ENCODE results near the gene ACKR3. TPM values are rescaled to one million over a fixed set of nuclear protein-coding genes. Genes with fewer than 3 reads are reported as not detected.
A peak's percentile ranks its signal among the peaks of the same experiment; 100 is the strongest.

The ACKR3 gene
- total RNA-seq, 1 donor from 2014 or later: 17.9 TPM

DNA sequence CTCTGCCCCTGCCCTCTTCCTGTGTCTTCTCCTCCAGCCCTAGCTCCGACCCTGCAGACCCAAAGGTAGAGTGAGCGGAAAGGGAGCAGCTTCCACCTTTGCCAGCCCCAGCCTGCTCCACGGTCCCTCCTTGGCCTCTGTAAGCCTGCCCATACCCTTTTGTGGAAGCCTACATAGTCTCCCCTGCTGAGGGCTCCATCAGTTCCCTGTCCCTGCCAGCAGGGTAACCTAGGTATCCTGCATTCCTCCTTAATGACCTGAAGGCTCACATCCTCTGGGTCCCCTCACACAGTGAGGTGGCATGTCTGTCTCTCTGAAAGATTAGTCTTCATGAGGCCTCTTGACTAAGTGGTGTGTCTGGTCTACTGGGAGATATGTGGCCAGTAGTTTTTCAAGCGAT is 20.5 kb upstream of the ACKR3 start:
- DNase-seq (ENCODE audit: low read depth in 2 of 2): no peak

- DNase-seq (ENCODE audit: low read depth in 2 of 2): no peak
Measured at GRCh38 chr2:236550290-236550689, 19.3 kb upstream of the ACKR3 start.

DNA sequence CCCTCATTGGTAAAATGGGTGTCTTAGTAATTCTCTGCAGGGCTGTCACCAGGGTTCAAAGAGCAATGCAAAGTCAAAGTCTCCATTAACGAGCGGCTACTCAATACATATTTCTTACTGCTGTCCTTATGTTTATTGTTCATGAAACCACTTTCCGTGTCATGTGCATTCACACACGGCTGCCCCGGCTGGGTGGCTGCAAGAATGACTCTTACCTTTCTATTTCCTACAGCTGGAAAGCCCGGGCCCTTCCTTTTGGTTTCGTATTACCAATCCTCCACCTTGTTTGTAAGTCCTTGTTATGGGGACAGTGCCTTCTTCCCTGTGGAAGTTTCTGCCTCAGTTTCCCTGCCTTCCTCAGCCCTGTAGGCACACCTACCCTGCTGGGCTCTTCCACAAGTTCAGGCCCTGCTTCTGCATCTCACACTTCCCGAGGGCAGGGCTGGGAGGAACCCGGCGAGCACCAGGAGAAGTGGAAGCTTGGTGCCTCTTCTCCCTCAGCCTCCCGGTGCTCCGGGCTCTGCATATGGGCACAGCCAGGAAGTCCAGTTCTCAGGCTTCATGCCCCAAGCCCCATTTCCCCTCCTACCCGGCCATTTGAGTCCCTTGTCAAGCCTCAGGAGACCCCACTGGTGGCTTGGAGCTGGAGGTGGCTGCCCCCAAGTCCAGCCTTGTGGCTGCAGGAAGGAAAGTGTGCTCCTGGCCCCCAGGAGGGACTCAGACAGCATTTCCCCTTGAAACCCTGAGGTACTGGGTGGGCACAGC is 18.7 kb upstream of the ACKR3 start:
- no peak for DNase-seq (ENCODE audit: low read depth in 2 of 2)

DNA sequence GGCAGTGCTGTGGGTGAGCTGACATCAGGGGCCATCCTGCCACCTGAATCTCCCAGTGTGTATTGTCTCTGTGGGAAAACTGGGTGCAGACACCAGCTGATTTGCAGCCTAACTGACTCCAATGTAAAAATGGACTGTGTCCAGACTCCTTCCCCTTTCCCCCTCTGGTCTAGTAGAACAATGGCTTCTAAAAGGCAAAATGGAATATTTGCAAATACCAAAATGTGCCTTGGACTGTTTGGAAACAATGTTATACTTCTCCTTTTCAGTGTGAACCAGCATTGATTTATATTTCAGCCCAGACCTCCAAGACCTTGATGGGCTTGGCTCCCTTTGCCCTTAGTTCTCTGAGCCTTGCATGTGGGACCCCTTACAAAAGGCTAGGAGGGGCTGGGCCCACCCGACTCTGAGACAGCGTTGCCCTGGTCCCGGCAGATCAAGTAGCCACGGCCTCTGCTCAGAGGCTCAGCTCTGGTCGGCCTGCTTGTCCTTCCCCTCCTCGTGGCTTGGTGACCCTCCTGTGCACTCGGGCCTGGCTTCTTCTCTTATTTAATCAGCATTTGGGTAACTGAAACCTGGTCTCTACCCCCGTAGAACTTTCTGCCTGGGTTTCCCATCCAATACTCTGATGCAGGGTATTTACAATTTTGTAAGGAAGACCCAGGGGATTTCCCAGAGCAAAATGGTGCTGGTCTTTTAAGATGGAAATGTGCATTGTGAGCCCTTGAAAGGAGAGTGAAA is 18.0 kb upstream of the ACKR3 start:
- no peak for DNase-seq (ENCODE audit: low read depth in 2 of 2)

DNA sequence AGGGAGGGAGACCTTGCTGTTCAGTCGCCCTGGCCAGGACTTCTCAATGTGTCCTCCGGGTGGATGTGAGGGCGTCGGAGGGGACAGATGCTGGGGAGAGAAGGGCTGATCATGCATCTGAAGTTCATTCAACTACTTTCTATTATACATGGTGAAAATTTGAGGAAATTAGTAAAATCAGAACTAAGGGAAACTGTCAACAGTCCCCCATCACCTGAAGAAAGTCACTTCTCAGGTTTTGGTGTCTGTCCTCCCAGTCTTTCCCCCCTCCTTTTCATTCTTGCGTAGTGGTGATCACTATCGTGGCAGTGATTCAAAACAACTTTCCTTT is 17.4 kb upstream of the ACKR3 start:
- DNase-seq (ENCODE audit: low read depth in 2 of 2): no peak

- no peak for DNase-seq (ENCODE audit: low read depth in 2 of 2)
Measured at GRCh38 chr2:236552581-236553363, 16.9 kb upstream of the ACKR3 start.

- no peak for DNase-seq (ENCODE audit: low read depth in 2 of 2)
Measured at GRCh38 chr2:236553522-236553921, 16.1 kb upstream of the ACKR3 start.

DNA sequence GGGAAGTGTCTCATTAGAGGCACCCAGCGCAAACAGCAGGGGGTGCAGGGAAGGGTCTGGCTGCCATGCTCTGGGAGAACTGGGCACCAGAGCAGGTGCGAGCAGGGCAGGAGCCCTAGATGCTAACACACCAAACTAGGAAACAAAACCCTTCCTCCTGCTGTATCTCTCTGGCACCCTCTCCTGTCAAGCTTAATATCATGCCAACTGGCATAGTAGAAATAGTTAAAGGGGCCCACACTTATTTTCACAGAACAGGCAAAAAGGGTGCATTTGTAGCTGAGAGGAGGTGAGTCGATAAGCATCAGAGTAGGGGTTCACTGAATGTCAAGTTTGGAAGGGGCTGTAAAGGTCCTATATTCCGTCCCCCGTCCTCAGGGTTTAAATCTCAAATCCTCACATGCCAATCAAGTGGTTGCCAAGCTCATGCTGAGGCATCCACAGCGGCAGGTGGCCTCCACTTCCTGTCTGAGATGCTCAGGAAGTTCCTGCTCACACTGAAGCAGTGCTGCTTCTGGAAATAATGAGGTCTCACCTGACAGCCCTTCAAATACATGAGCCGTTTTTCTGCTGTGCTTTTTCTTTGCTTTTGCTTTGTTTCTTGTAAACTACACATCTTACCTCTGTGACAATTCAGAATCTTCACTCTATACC is 14.9 kb upstream of the ACKR3 start:
- DNase-seq (ENCODE audit: low read depth in 2 of 2): no peak

DNA sequence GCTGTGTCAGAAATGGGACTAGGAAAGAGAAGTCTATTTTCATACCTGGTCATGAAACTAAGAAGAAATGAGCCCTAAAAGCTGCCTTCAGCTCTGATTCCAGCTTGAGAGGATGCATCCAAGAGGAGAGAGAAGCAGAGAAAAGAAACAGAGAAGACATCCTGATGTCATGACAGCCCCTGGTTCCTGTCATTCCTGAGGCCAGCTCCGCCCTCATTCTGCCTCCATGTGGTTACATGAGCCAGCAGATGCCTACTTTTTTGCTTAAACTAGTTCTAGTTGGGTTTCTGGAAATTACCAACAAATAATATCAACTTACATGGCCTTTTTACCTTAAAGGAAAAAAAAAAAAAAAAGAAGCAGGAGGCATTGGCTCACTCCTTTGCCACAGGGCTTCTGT is 14.1 kb upstream of the ACKR3 start:
- DNase-seq (ENCODE audit: low read depth in 2 of 2): no peak

GRCh38 chr2:236557306-236558030 is 12.2 kb upstream of the ACKR3 start:
- no peak for DNase-seq (ENCODE audit: low read depth in 2 of 2)

DNA sequence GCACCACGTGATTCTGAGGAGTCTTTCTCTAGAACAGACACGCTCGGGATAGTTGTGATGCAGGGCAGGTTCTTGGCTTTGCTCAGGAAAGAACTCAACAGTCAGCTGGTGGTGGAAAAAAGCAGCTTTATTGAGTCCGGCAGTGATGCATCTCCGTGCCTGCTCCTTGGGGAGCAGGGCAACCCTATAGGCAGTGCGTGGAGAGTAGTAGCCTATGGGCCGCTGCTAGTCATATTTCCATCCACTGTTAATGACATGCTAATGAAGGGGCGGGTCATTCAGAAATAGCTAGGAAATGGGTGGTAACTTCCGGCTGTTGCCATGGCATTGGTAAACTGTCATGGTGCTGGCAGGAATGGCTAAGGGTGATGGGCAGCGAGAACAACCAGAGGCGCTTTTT is 11.6 kb upstream of the ACKR3 start:
- DNase-seq (ENCODE audit: low read depth in 2 of 2): no peak

DNA sequence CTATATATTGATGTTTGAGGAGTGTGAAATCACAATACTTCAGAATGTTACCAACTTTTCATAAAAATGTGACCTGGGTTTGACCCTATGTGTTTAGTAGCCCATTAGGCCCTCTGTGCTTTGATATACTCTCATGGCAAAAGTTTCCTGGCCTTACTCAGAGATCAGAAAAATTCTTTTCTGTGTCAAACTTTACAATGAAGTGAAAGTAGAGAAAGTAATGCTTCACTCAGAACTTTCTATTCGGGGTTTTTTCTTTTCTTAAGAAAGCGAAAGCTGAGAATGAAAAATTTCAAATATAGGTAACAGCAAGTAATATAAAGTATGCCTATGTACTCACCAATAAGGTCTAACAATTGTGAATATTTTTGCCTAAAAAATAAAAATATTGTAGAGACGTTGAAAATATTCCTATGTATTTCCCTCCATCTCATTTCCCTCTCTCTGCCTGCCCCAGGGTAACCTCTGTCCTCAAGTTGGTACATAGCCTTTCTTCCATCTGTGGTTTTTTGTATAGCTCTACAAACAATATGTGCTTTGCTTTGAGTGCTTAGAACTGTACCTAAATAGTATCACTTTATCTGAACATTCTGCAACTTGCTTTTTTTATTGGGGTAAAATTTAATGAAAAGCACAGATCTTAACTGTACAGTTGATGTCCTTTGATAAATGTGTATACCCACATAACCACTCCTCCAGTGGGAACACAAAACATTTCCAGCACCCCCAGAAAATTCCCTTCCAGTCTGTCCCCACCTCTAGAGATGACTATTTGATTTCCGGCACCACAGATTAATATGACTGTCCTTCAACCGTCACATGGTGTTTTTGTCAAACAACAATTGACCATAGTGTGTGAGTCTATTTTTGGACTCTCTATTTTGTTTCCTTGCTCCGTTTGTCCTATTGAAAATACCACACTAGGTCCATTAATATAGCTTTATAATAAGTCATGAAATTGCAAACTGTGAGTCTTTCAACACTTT is 10.3 kb upstream of the ACKR3 start:
- no peak for DNase-seq (ENCODE audit: low read depth in 2 of 2)

GRCh38 chr2:236561874-236562273 is 7.8 kb upstream of the ACKR3 start:
- no peak for DNase-seq (ENCODE audit: low read depth in 2 of 2)

DNA sequence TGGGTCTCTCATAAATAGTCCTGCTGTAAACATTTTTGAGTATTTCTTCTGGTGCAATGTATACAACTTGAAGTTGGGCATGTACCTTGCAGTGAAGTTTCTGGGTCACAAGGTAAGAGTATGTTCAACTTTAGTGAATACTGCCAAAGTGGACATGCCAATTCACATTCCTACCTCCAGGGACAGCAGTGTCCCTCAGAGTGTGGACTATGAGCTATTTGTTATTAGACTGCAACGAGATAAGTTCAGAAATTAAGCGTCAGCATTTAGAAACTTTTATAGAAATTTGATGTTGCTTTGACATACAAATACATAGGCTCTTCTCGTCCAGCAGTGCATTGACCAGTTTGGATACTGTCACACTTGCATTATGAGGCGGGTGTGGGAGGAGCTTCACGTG is 7.2 kb upstream of the ACKR3 start:
- peak; percentile 25 to 51 for DNase-seq (ENCODE audit: low read depth in 2 of 2)

- DNase-seq (ENCODE audit: low read depth in 2 of 2): no peak
Measured at GRCh38 chr2:236563953-236564352, 5.7 kb upstream of the ACKR3 start.

DNA sequence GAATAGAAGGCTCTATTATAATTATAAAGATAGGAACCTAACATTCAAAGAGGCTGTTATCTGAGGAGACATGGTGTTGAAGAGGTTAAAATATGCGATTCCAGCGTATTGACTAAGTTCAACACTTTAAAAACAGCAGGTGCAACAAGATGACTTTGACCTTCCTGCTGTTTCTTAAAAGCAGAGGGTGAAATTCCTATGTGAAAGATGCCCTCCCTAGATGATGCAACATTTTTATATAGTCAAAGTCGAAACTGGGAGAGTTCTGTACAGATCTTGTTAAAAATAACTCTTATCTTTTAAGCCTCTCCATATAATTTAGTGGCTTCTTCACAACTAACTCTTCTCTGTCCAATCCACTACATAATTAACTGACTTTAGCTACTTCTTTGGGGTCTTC is 4.4 kb upstream of the ACKR3 start:
- DNase-seq (ENCODE audit: low read depth in 2 of 2): no peak

- DNase-seq (ENCODE audit: low read depth in 2 of 2): no peak
Measured at GRCh38 chr2:236565879-236566402, 3.7 kb upstream of the ACKR3 start.

DNA sequence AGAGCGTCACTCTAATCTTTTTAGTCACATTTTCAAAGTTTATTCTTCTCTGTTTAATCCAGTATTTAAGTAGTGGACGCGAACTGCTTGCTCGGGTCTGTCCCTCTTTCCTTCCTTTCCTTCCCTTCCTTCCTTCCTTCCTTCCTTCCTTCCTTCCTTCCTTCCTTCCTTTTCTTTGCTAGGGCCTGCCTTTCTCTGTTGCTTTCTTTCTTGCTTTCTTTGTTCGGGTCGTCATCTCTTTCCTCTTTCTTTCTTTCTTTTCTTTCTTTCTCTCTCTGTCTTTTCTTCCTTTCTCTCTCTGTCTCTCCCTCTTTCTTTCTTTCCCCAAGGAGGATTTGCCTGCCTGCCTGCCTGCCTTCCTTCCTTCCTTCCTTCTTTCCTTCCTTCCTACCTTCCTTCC is 3.0 kb upstream of the ACKR3 start:
- DNase-seq (ENCODE audit: low read depth in 2 of 2): no peak

- DNase-seq (ENCODE audit: low read depth in 2 of 2): peak in 1 of 2 donors; percentile 35
Measured at GRCh38 chr2:236568068-236568921, 1.3 kb upstream of the ACKR3 start.

Data from lung microvascular endothelial cell (primary cell).